ENCODE data around the gene HS3ST5. TPM values are rescaled to one million over a fixed set of nuclear protein-coding genes. Genes with fewer than 3 reads are reported as not detected.

HS3ST5 gene
- total RNA-seq, 1 experiment from 2014 or later = 0.09 TPM

DNA sequence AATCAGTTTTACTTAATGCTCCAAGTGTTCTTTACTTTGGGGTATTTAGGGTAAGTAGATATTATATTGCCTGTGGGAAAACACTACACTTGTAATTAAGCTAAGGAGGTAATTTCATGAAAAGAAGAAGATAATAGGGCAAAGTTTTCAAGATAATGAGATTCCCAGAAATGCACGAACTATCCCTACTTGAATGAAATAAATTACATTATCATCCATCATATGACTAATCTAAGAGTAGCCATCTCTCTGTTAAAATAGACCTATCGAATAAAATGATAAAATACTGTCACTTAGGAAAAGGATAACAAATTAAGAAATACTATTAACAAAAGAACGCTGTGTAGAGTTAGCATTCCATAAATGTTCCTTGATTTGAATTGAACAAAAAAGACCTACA lies 236.8 kb downstream of the HS3ST5 start:
- no peaks in the 10 kb centered on the region for H3F3A ChIP-seq (ENCODE audit: insufficient read depth, low read depth)
- TF ChIP-seq, protein P1, sequence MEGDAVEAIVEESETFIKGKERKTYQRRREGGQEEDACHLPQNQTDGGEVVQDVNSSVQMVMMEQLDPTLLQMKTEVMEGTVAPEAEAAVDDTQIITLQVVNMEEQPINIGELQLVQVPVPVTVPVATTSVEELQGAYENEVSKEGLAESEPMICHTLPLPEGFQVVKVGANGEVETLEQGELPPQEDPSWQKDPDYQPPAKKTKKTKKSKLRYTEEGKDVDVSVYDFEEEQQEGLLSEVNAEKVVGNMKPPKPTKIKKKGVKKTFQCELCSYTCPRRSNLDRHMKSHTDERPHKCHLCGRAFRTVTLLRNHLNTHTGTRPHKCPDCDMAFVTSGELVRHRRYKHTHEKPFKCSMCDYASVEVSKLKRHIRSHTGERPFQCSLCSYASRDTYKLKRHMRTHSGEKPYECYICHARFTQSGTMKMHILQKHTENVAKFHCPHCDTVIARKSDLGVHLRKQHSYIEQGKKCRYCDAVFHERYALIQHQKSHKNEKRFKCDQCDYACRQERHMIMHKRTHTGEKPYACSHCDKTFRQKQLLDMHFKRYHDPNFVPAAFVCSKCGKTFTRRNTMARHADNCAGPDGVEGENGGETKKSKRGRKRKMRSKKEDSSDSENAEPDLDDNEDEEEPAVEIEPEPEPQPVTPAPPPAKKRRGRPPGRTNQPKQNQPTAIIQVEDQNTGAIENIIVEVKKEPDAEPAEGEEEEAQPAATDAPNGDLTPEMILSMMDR (conservative IDR thresholded peaks at IDR 0.05) = no peak
- TF ChIP-seq EZH2 (IDR thresholded peaks at IDR 0.05; ENCODE audit: low read depth) = no peak
- no peak overlapping the region for H2AFZ ChIP-seq
- H3K4me3 ChIP-seq = no peak overlapping the region
- H3K79me2 ChIP-seq (ENCODE audit: low read depth) = no peaks in the 10 kb centered on the region
- H3K27ac ChIP-seq = no peak overlapping the region
- H3K4me2 ChIP-seq = no peak overlapping the region
- H3K36me3 ChIP-seq (ENCODE audit: low read depth) = no peaks in the 10 kb centered on the region
- POLR2A ChIA-PET (ENCODE audit: unreplicated experiment) = no interaction called here
- no peaks in the 10 kb centered on the region for H3K9me3 ChIP-seq (ENCODE audit: insufficient read depth, low read depth)
- intact Hi-C loops (cut with micrococcal nuclease; ENCODE audit: unreplicated experiment) = loop anchor here (10.0 kb wide), 1 partner anchor 1789 kb away; no protein-coding TSS in a partner anchor
- CTCF ChIA-PET = no interaction called here
- no peaks in the 10 kb centered on the region for H4K20me1 ChIP-seq (ENCODE audit: insufficient read depth)
- BruUV-seq (replicated peaks) = no TSS peak
- no peaks in the 10 kb centered on the region for H3K9me2 ChIP-seq (ENCODE audit: insufficient read depth)
- no peaks in the 10 kb centered on the region for H3K27me3 ChIP-seq (ENCODE audit: insufficient read depth, low read depth)
- no peaks in the 10 kb centered on the region for H3K4me1 ChIP-seq (replicated peaks; ENCODE audit: insufficient read depth)
- no peak for DNase-seq

GRCh38 chr6:114101255-114101654 lies 241.6 kb downstream of the HS3ST5 start:
- no peak for DNase-seq
- no peak overlapping the region for H3K27ac ChIP-seq
- no peaks in the 10 kb centered on the region for H3K27me3 ChIP-seq (ENCODE audit: insufficient read depth, low read depth)
- intact Hi-C loops (cut with micrococcal nuclease; ENCODE audit: unreplicated experiment) = loop anchor here (10.0 kb wide), 1 partner anchor 1794 kb away; no protein-coding TSS in a partner anchor
- ChIA-PET CTCF (no interaction called here), POLR2A (ENCODE audit: unreplicated experiment) (no interaction called here)
- no peaks in the 10 kb centered on the region for H3K79me2 ChIP-seq (ENCODE audit: low read depth)
- H3K36me3 ChIP-seq (ENCODE audit: low read depth) = no peaks in the 10 kb centered on the region
- no peak overlapping the region for H3K4me3 ChIP-seq
- TF ChIP-seq, protein P1 (conservative IDR thresholded peaks at IDR 0.05) = no peak
- TF ChIP-seq EZH2 (IDR thresholded peaks at IDR 0.05; ENCODE audit: low read depth) = no peak
- H3K9me2 ChIP-seq (ENCODE audit: insufficient read depth) = no peaks in the 10 kb centered on the region
- no peak overlapping the region for H2AFZ ChIP-seq
- no peaks in the 10 kb centered on the region for H3K9me3 ChIP-seq (ENCODE audit: insufficient read depth, low read depth)
- no TSS peak for BruUV-seq (replicated peaks)
- no peaks in the 10 kb centered on the region for H3F3A ChIP-seq (ENCODE audit: insufficient read depth, low read depth)
- H3K4me2 ChIP-seq = no peak overlapping the region
- no peaks in the 10 kb centered on the region for H4K20me1 ChIP-seq (ENCODE audit: insufficient read depth)
- H3K4me1 ChIP-seq (replicated peaks; ENCODE audit: insufficient read depth) = no peaks in the 10 kb centered on the region

DNA sequence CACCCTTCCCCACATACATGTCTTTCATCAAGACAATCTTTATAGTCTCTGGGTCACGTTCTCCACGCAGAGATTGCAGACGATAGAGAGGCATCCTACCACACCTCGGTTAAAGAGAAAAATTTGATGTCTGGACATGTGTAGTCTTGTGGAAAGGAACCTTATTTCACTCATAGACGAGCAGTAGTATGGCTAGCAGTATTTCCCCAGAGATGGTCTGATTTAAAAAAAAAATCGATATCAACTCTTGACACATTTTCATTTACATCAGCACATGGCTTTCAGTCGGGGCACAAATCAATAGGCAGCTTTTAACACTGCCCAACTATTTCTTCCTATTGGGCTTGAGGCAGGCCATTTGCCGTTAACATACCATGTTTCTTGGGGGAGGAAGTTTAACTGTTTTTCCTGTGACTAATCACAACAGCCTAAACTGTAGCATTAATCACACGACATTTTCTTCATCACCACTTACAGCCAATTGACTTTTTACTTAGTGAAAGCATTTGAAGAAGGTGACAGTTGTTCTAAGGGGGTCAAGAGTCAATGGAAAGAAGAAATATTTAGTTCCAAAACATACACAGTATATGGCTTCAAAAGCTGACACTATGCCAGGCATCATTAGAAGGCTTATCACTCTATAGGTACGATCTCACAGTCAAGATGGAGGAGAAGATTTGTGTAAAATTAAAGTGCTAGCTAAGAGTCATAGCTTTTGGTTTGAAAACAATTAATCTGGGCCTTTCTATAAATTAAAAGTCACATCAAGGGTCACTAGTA lies 242.4 kb downstream of the HS3ST5 start:
- H3K4me1 ChIP-seq (replicated peaks; ENCODE audit: insufficient read depth) = no peaks in the 10 kb centered on the region
- no peaks in the 10 kb centered on the region for H4K20me1 ChIP-seq (ENCODE audit: insufficient read depth)
- no peak overlapping the region for H3K4me2 ChIP-seq

More for the DNA sequence above, 242.4 kb downstream of the HS3ST5 start:
- ChIA-PET CTCF (no interaction called here), POLR2A (ENCODE audit: unreplicated experiment) (no interaction called here)
- Histone ChIP-seq H3K79me2 (ENCODE audit: low read depth) (no peaks in the 10 kb centered on the region), H3K27me3 (ENCODE audit: insufficient read depth, low read depth) (no peaks in the 10 kb centered on the region), H3K27ac (no peak overlapping the region), H3K9me2 (ENCODE audit: insufficient read depth) (no peaks in the 10 kb centered on the region), H3K36me3 (ENCODE audit: low read depth) (no peaks in the 10 kb centered on the region), H3F3A (ENCODE audit: insufficient read depth, low read depth) (no peaks in the 10 kb centered on the region), H3K9me3 (ENCODE audit: insufficient read depth, low read depth) (no peaks in the 10 kb centered on the region), H3K4me3 (no peak overlapping the region), H2AFZ (0 out of 2 replicates have a peak overlapping the region, but pooled peaks have one; percentile 17)
- TF ChIP-seq, protein P1 (conservative IDR thresholded peaks at IDR 0.05) = no peak
- TF ChIP-seq EZH2 (IDR thresholded peaks at IDR 0.05; ENCODE audit: low read depth) = no peak
- DNase-seq = no peak
- intact Hi-C loops (cut with micrococcal nuclease; ENCODE audit: unreplicated experiment) = loop anchor here (10.0 kb wide), 1 partner anchor 1794 kb away; no protein-coding TSS in a partner anchor
- BruUV-seq (replicated peaks) = no TSS peak

Data from PC-9 (cell line).